Renal pelvis (tissue), 4 donors: ENCODE results near the gene FBLN1. TPM values are rescaled to one million over a fixed set of nuclear protein-coding genes. Genes with fewer than 3 reads are reported as not detected.

ENCODE experiments used
- DNase-seq: peaks from one replicate; pipeline ENCODE4 v3.0.0-alpha.2; 2013
- polyA plus RNA-seq, 3 donors: library from polyadenylated mRNA; unstranded; fragments of 120-200 nt; gene quantifications; one replicate each; pipeline ENCODE4 v1.2.1, GENCODE V29; 2013; ENCODE audit not compliant: insufficient read length in 3 of 3

Gene FBLN1
- polyA plus RNA-seq, 3 donors, result 93.3 to 158 (median 115) TPM

DNA sequence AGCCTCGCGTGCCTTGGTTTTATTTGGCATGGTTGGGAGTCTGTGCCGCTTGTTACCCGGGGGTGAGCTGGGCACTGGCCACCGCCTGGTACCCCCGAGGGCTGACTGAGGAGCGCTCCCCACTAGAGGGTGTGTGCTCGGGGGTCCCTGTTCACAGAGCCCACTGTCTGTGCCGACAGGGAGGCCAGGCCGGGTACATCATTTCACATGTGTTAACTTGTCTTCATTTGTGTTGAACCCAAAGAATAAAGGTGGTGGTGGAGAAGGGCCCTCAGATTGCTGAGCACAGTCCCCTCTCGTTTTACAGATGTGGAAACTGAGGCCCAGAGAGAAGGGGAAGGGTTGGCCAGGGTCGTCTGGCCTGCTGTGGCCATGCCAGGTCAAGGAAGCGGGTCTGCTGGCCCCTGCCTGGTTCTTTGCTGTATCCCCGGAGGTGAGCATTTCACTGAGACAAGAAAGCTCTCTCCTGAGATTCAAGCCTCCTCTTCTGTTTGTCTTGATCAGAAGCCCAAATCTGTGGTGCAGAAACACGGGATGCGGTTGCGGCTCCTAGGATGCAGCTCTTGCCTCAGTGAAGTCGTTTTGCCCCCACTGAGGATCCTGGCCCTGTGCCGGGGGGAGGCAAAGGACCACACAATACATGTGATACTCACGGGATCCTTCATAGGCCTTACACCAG is 60.8 kb downstream of the FBLN1 start:
- DNase-seq, result no peak

DNA sequence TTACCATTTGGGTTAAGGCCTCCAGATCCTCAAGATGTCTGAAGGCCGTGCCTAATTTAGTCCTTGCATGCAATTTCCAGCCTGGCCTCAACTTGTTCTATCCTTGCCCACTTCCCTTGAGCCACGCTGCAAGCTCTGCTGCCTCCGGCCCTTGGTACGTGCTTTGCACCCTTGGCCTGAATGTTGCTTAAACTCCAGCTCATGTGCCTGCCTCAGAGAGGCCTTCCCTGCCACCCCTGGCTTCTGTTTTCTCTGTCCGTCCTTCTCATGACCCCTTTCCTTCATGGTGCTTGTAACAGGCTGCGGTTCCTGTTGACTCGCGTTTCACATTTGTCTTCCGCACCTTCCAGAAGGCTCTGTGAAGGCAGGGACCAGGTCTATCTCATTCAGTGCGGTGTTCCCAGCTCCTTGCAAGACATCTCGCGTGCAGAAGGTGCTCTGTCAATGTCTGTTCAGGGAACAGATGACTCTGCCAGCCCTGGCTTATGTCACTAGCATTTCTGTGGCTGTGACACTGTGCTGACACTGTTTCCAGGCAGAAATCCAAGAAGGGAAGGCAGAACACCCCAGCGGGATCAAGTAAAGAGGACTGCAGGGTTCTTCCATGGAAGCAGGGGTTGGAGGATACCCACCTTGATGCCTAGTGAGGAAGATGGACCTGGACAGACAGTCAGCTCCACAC is 61.8 kb downstream of the FBLN1 start:
- no peak for DNase-seq

DNA sequence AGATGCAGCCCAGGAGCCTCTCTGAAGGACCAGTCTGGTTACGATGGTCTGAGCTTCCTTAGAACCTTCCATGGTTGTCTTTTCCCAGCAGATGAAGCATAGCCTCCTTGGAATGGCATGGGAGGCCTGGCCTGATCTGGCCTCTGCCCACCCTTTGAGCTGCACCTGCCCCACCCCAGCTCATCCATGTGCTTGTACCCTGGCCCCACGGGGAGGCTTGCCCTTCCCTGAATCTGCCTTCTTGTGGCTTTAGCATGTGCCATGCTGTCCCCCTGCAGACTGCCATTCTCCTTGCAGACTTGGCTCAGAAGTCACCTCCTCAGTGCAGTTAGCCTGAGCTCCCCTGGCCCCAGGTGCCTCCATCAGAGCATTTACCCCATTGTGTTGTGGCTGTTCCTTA is 62.5 kb downstream of the FBLN1 start:
- DNase-seq, result no peak

DNA sequence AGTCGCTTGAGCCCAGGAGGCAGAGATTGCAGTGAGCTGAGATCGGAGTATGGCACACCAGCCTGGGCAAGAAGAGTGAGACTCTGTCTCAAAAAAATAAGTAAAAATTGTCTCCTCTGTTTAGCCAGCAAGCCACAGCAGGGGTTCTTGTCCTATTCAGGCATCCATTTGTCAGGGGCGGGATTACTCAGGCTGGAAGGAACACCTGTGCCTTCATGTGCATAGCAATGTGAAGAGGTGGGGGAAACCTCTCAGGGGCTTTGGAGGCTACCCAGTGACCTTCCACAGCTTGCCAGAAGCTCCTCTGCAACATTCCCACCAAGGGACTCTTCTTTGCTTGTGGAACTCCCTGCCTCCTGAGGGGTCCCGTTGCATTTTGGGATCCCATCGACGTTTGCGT is 63.3 kb downstream of the FBLN1 start:
- DNase-seq, result no peak

DNA sequence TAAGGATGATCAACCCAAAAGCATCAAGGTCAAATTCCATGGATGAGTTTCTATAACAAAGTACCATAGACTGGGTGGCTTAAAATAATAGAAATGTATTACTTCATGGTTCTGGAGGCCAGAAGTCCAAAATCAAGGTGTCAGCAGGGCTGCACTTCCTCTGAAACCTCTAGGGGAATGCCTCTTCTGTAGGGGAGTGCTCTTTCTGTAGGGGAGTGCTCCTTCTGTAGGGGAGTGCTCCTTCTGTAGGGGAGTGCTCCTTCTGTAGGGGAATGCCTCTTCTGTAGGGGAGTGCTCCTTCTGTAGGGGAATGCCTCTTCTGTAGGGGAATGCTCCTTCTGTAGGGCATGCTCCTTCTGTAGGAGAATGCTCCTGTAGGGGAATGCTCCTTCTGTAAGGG is 65.5 kb downstream of the FBLN1 start:
- DNase-seq, result no peak

DNA sequence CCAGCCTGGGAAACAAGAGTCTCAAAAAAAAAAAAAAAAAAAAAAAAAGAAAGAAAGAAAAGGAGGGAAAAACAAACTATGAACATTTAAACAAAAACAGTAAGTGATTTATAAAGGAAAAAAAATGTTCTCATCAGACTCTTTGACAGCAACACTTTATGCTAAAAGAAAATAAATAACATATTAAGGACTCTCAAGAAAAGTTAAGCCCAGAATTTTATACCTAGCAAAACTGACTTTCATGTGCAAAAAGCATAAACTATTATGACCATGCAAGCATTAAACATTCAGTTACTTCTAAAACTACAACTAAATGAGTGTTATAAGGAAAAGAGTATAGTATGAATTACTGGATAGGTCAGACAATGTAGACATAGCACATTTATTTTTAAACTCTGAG is 68.4 kb downstream of the FBLN1 start:
- DNase-seq, result no peak

DNA sequence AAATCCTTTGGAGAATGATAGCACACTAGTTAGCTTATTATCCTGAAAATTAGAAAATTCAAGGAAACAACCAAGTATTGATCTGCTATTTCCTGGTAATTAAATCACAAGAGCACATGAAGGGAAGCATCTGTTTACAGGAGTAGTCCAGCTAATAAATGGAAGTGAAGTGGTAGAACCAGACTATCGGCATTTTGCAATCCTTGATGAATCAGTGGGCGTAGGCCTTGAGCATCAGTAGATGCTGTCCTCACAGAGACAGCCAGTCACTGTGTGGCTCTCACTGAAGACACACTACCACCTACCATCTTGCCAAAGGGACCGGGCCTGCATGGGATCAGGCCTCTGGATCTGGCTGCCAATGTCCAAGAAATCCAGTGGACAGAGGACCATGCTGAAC is 69.8 kb downstream of the FBLN1 start:
- no peak for DNase-seq

DNA sequence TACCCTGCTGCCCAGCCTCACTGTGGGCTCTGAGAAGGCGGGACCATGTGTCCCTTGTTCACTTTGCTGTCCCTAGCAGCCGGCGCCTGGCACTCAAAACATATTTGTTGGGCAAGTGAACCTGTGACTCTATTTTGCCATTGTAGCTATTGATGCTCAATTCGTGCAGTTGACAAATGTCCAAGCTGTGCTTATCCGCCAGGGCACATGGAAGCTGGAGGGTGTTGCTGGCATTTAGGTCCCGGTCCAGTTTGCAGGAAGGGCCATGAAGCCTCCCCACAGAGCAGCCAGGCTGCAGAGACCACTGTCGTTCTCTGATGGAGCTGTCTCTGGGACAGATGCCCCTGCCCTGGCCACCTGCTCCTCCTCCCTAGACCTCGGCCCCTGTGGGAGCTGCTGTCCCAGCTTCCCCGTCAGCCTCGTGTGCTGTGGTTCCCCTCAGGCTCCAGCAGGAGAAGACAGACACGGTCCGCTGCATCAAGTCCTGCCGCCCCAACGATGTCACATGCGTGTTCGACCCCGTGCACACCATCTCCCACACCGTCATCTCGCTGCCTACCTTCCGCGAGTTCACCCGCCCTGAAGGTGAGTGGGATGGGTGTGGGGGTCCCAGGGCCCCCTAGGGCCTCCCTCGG is 71.5 kb downstream of the FBLN1 start:
- no peak for DNase-seq

DNA sequence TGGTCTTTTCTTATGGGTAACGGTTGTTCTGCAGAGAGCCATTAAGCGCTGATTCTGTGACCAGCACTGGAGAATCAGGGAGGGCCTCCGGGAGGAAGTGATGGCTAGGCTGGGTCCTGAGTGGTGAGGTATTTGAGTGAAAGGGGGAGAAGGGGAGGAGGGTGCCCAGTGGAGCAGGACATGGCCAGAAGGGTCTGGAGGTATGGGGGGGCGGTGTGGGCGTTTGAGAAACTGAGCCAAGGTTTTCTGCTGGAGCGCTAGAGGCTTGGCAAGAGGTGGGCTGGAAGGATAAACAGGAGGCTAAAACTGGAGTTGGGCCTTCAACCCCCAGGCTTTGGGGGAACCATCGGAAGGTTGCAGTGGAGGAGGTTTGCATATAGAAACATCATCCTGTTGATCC is 72.5 kb downstream of the FBLN1 start:
- DNase-seq, result no peak

DNA sequence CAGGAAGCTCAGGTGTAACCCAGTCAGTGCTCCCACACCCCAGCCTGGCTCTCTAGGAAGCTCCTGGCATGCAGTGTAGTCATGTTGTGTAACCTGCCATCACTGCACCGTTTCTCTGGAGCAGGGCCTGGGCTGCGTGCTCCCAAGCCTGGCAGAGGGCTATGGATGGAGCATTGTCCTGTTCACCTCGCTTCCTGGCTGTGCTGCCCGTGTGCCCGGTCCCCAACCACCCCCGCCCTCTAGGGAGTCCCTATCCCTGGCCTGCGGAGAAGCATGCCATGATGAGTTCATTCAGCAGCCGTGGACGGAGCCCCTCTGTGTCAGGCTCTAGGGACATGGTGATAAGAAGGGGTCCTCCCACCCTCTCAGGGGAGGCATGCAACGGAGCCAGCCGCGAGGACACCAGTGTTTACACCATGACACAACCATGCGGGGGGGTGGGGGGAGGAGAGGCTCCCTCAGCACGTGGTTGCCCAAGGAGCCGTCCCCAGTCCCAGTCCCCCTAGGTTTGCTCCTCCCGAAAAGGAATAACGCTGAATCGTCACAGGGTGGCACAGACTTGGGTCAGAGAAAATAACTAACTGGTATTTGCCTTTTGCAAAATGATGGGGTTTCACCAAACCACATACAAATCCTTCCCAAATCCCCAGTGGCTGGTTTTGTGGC is 73.1 kb downstream of the FBLN1 start:
- no peak for DNase-seq

DNA sequence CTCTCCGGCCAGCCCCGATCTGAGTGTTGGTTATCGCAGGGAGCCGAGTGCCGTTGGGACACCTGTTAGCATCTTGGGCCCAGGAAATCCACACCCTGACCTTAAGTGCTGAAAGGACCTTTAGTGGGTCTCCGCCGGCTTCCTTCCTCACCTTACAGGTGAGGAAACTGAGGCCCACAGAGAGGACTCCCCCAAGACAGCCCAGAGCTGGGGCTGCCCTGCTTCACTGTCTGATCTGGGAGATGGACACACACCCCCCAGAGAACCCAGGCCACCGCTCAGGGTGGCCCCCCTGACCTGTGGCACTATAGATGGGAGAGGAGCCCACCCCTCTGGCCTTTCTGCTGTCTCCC is 73.6 kb downstream of the FBLN1 start:
- no peak for DNase-seq

DNA sequence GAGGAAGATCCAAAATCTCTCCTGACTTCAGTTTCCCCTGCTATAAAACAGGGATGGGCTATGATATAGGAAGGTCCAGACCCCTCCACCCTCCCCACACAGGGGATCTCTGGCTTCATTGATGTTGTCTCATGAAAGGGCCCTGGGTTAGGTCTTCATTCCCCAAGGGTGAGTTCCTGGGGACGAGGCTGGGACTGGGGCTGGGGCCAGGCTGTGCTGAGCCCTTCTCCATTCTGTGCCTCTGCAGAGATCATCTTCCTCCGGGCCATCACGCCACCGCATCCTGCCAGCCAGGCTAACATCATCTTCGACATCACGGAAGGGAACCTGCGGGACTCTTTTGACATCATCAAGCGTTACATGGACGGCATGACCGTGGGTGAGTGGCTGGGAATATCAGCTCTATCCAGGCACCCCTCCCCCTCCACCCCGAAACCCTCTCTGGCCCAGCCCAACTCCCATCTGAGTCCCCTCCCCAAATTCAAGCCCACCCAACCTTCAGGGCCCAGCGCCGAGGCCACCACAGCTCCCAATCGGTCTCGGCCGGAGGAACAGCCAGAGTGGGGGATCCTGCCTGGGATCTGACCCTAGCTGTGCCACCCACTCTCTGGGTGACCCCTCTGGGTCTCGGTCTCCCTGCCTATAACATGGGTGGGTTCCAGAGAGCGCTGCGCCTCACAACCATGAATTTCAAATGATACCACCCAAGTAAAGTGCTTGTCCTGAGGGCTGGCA is 74.2 kb downstream of the FBLN1 start:
- DNase-seq, result no peak

DNA sequence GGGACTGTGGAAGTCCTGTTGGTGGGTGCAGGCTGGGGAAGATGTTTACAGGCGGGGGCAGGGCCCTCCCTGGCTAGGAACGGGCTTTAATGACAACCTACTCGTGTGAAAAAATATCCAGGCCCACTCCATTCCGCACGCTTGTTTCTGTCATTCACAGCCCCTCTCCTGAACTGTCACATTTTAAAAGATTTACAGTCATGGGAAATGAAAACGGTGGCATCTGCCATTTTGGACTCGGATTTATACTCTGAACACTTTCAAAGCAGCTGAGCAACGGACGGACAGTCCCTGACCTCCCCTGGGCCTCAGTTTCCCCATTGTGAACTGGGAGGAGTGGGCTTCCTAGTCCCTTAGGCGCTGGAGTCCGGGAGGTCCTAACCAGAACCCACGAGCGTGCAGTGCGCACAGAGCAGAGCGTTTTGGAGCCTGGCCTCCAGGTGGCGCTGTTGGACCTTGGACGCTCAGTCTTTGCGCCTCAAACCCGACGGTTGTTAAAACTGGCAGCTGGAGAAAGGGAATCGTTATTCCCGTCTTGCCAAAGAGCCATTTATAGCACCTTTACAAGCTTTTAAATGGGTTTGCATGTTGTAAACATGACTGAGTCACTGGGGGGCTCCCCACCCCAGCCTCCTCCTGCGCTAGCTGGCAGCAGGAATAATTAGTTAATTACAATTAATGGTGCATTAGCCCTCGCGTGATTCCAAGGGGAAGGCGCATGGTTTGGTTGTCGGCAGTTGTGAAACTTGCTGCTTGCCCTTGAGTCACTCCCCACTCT is 75.3 kb downstream of the FBLN1 start:
- peak; percentile 82 for DNase-seq

DNA sequence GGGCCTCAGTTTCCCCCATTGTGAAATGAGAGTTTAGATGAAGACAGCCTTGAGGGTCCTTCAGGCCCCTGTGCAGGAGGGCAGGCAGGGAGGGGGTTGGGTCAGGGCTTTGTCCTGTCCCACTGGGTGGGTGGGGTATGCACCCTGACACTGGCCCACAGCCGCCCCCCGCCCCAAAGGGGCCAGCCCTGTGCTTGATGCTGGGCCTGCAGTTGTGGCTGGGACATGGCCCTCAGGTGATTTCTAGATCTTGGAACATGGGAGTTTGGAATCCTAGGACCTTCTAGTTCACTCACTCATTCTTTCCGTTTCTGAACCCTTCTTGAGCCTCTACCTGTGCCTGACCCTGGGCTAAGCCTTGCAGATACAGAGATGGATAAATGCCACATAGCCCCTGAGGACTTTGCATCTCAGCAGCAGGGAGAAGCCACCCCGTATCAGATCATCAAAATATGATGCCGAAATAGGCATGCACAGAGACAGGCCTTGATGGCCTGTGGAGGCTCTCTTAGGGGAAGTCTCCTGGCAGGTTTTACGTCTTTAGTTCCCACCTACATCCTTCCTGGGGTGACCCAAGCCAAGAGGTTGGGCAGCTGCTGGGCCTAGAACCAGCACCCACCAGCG is 76.0 kb downstream of the FBLN1 start:
- DNase-seq, result no peak

DNA sequence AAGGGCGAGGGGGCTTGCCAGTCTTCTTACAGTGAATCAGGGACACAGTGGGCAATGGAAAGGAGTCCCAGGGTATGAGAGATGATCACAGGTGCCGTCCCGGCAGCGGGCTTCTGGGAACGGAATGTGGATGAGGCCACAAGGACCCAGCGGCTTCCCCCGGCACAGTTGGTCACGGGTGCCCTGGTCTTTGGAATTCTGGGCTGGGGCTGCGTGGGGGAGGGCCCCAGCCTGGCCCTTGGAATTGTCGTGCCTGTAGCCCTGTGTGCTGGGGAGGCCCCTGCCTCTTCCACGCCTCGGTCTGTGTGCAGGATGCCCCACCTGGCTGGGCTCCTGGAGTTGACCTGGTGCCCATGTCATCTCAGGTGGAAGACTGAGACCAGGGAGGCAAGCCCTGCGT is 76.6 kb downstream of the FBLN1 start:
- DNase-seq, result peak; percentile 52

DNA sequence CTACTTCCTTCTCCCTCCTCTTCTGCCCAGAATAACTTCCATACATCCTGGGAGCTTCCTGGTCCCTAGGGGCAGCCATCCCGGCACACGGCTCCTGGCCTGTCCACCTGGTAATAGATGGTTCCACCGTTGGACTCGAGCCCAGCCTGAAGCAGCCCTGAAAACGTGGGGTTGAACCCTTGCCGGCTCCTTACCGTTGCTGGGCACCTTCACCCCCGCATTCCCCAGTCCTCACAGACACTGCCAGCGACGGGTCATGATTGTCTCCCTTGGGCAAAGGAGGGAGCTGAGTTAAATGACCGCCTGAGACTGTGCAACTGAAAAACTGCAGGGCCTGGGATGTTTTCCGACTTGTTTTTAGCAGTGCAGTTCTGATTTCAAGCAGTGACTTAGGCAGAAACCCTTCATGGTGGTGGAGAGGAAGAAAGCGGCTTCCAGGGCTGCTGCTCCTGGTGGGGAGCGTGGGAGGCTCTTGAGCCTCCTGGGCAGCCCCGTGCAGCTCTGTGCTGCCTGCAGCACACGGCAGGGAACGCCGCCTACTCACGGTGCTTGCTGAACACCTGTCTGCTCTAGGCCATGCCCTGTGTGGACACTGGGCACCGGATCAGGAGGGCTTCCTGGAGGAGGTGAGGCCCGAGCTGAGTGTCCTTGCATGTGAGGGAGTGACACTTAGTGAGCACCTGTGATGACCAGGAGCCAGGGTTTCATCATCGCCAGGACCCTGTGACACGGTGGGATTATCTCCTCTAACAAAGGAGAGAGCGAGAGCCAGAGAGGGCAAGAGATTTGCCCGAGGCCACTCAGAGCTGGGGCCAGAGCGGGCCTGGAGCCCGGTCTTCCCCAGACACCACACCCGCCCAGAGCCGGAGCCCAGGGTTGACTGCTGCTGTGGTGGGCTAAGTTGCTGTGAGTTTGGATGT is 77.4 kb downstream of the FBLN1 start:
- no peak for DNase-seq

DNA sequence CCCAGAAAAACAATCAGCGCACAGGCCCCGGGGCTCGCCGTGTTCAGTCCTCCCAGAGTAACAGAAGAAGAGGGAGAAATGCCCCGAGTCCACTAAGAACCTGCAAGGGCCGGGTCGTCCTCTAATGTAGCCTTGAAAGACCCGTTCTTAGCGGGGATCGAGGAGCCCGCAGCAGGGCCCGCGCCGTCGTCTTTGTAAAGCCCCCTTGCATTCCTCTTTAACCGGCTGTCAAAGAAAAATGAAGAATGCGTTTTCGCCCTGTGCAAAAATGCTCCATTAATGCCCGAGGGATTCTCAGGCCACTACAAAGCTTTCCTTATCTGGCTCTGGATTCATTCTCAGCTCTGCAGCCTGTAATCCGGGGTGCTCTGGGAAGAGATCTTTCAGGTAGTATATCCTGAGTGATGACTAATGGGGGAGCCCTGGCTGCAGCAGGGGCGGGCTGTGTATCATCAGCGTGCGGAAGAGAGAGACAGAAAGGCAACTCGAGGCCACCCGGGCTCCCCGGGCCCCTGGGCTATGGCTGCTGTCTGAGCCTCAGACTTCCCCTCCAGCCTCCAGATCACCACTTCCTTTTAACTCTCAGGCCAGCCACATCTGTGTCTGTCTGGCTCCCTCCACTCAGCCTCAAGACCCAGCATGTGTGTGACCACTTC is 78.2 kb downstream of the FBLN1 start:
- no peak for DNase-seq

DNA sequence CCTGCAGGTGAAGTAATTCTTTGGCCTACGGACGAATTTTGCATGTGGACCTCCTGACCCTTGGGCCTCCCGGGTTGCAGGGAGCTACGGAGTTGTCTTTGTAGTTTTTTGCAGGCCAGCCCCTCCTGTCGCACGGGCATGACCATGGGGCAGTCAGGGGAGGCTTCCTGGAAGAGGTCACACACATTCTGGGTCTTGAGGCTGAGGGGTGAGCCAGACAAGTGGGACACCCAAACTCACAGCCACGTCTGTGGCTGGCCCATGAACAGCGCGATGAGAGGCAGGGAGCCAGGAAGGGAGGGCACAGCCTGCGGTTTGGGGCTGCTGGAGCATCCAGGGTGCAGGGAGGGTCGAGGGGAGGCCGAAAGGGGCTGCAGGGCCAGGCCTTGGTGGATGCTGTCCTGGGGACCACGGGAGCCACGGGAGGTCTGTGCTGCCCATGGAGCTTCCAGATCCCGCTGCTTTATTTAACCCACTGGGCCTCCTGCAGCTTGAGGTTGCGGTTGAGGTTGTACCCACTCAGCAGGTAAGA is 78.9 kb downstream of the FBLN1 start:
- DNase-seq, result no peak
